Naive thymus-derived CD4-positive, alpha-beta T cell (primary cell): ENCODE results near the gene CDK5RAP2. TPM values are rescaled to one million over a fixed set of nuclear protein-coding genes. Genes with fewer than 3 reads are reported as not detected.

Experiments used
- ATAC-seq: fragments of 150-1000 bp; cut with Tn5 transposase; 2 replicates; pipeline ENCODE4 v1.10.0; 2021; ENCODE audit warnings: mild to moderate bottlenecking, moderate library complexity
- CTCF ChIA-PET: fragments of 350-600 bp; sonication (Branson Sonifier 250); formaldehyde crosslinking; loops from one replicate; lab custom pipeline; 2021; ENCODE audit warnings: antibody characterized with exemption; lab: Charles Lee
- POLR2A ChIA-PET: fragments of 350-600 bp; sonication (Branson Sonifier 250); formaldehyde crosslinking; loops from one replicate; lab custom pipeline; 2021; ENCODE audit warnings: antibody characterized with exemption, inconsistent platforms; lab: Charles Lee
- DNase-seq, 9 donors: peaks; one replicate each; pipeline versions ENCODE4 v3.0.0 to v3.0.0-alpha.2; 2020 to 2022; ENCODE audit warnings: mixed read lengths in 1 of 9
- H3K27ac ChIP-seq: one replicate; pipeline ENCODE4 v1.7.0; 2013; ENCODE audit warnings: mild to moderate bottlenecking, low read depth, low read length, moderate library complexity
- H3K27me3 ChIP-seq, 2 donors: one replicate each; pipeline ENCODE4 v1.7.0; 2013; ENCODE audit warnings: low read length in 2 of 2, mild to moderate bottlenecking in 2 of 2, moderate library complexity in 2 of 2; ENCODE audit not compliant: control insufficient read depth in 2 of 2, insufficient read depth in 2 of 2
- H3K36me3 ChIP-seq, 3 experiments: 1 replicate in 2 of 3; 2 replicates in 1 of 3; pipeline ENCODE4 v1.7.0; 2013; ENCODE audit warnings: low read length in 3 of 3, mild to moderate bottlenecking in 3 of 3, moderate library complexity in 1 of 3; ENCODE audit not compliant: insufficient read depth in 3 of 3, control insufficient read depth in 2 of 3
- H3K4me1 ChIP-seq, 2 donors: one replicate each; pipeline ENCODE4 v1.7.0; 2013; ENCODE audit warnings: low read length in 2 of 2, mild to moderate bottlenecking in 2 of 2, moderate library complexity in 1 of 2; ENCODE audit not compliant: control insufficient read depth in 2 of 2, insufficient read depth in 2 of 2
- H3K4me3 ChIP-seq: 2 replicates; pipeline ENCODE4 v1.7.0; 2013; ENCODE audit warnings: mild to moderate bottlenecking, low read length
- H3K9me3 ChIP-seq, 3 experiments: 1 replicate in 2 of 3; 2 replicates in 1 of 3; pipeline ENCODE4 v1.7.0; 2013; ENCODE audit warnings: low read length in 3 of 3; ENCODE audit not compliant: control insufficient read depth in 2 of 3
- H3K27ac Mint-ChIP-seq, 9 donors: one replicate each; pipeline ENCODE4 v1.8.0; 2020 to 2022; ENCODE audit warnings: mixed read lengths in 9 of 9, mild to moderate bottlenecking in 8 of 9, moderate library complexity in 5 of 9, inconsistent platforms in 2 of 9
- H3K27me3 Mint-ChIP-seq, 5 donors: one replicate each; pipeline ENCODE4 v1.8.0; 2021 to 2022; ENCODE audit warnings: mixed read lengths in 5 of 5, mild to moderate bottlenecking in 1 of 5
- H3K36me3 Mint-ChIP-seq, 5 donors: one replicate each; pipeline ENCODE4 v1.8.0; 2020 to 2022; ENCODE audit warnings: mixed read lengths in 5 of 5, mild to moderate bottlenecking in 3 of 5, inconsistent platforms in 1 of 5
- H3K4me1 Mint-ChIP-seq, 7 donors: one replicate each; pipeline ENCODE4 v1.8.0; 2020 to 2022; ENCODE audit warnings: mixed read lengths in 7 of 7, mild to moderate bottlenecking in 3 of 7, inconsistent platforms in 1 of 7
- H3K4me3 Mint-ChIP-seq, 10 donors: one replicate each; pipeline ENCODE4 v1.8.0; 2020 to 2022; ENCODE audit warnings: mild to moderate bottlenecking in 10 of 10, mixed read lengths in 10 of 10, moderate library complexity in 6 of 10, inconsistent platforms in 2 of 10
- H3K9me3 Mint-ChIP-seq, 11 donors: one replicate each; pipeline ENCODE4 v1.8.0; 2020 to 2022; ENCODE audit warnings: mixed read lengths in 11 of 11, mild to moderate bottlenecking in 4 of 11, inconsistent platforms in 1 of 11, moderate library complexity in 1 of 11
- intact Hi-C, 2 donors: fragments of 100-400 bp; cut with micrococcal nuclease; formaldehyde crosslinking; loops; one replicate each; pipeline ENCODE4 v1.15.1; 2023
- polyA plus RNA-seq, 2 donors: library from polyadenylated mRNA; unstranded; fragments of 300-500 nt; fragmentation: Illumina TruSeq; gene quantifications; one replicate each; pipeline ENCODE4 v1.2.3, GENCODE V29; 2021
- total RNA-seq, 6 experiments: library from RNA in 5 of 6; stranded (reverse) in 5 of 6; gene quantifications; 1 replicate in 5 of 6; 2 replicates in 1 of 6; pipeline ENCODE4 v1.2.3 and lab custom pipeline; 2021 to 2026

Gene CDK5RAP2
- total and polyA plus RNA-seq, 7 experiments from 2014 or later: 23.7 to 98.1 (median 66.7) TPM

GRCh38 chr9:120486347-120486746, 93.6 kb downstream of the CDK5RAP2 start:
- Histone ChIP-seq H3K36me3 (peaks cover 0 to 73% (median 8%) of the 10 kb centered on the region in 3 experiments), H3K9me3 (no peaks in the 10 kb centered on the region), H3K27ac (no peak overlapping the region), H3K4me3 (no peak overlapping the region), H3K27me3 (no peaks in the 10 kb centered on the region), H3K4me1 (no peaks in the 10 kb centered on the region)
- ChIA-PET POLR2A (no interaction called here), CTCF (no interaction called here)
- Mint-ChIP-seq H3K9me3 (no peaks in the 10 kb centered on the region), H3K27ac (peak overlapping the region in 1 of 9 donors; percentile 51), H3K36me3 (peaks cover 23 to 79% (median 42%) of the 10 kb centered on the region in 5 donors), H3K4me1 (peaks cover 0 to 7% (median 0%) of the 10 kb centered on the region in 7 donors), H3K4me3 (no peak overlapping the region), H3K27me3 (no peaks in the 10 kb centered on the region)
- intact Hi-C loops: no loop called here
- DNase-seq (no peak), ATAC-seq (no peak)

GRCh38 chr9:120485788-120486187, 94.2 kb downstream of the CDK5RAP2 start:
- Histone ChIP-seq H3K9me3 (no peaks in the 10 kb centered on the region), H3K27ac (no peak overlapping the region), H3K4me3 (no peak overlapping the region), H3K36me3 (peaks cover 0 to 68% (median 8%) of the 10 kb centered on the region in 3 experiments), H3K4me1 (no peaks in the 10 kb centered on the region), H3K27me3 (no peaks in the 10 kb centered on the region)
- H3K4me3 Mint-ChIP-seq: no peak overlapping the region
- POLR2A ChIA-PET: no interaction called here
- H3K4me1 Mint-ChIP-seq: peaks cover 0 to 7% (median 0%) of the 10 kb centered on the region in 7 donors
- no peak for ATAC-seq
- H3K36me3 Mint-ChIP-seq: peaks cover 23 to 78% (median 39%) of the 10 kb centered on the region in 5 donors
- DNase-seq: no peak
- CTCF ChIA-PET: no interaction called here
- no peak overlapping the region for H3K27ac Mint-ChIP-seq
- intact Hi-C loops: no loop called here
- no peaks in the 10 kb centered on the region for H3K27me3 Mint-ChIP-seq
- H3K9me3 Mint-ChIP-seq: no peaks in the 10 kb centered on the region

GRCh38 chr9:120484162-120484561, 95.8 kb downstream of the CDK5RAP2 start:
- no peak overlapping the region for H3K27ac ChIP-seq
- no peaks in the 10 kb centered on the region for H3K4me1 ChIP-seq
- no peak overlapping the region for H3K4me3 ChIP-seq
- no peak for DNase-seq
- peaks cover 0 to 8% (median 0%) of the 10 kb centered on the region in 7 donors for H3K4me1 Mint-ChIP-seq
- H3K27me3 Mint-ChIP-seq: no peaks in the 10 kb centered on the region
- H3K36me3 Mint-ChIP-seq: peaks cover 14 to 64% (median 31%) of the 10 kb centered on the region in 5 donors
- H3K27me3 ChIP-seq: no peaks in the 10 kb centered on the region
- ChIA-PET POLR2A (no interaction called here), CTCF (no interaction called here)
- H3K9me3 Mint-ChIP-seq: no peaks in the 10 kb centered on the region
- no peak overlapping the region for H3K27ac Mint-ChIP-seq
- no peak overlapping the region for H3K4me3 Mint-ChIP-seq
- H3K36me3 ChIP-seq: peaks cover 0 to 59% (median 8%) of the 10 kb centered on the region in 3 experiments
- intact Hi-C loops: no loop called here
- no peak for ATAC-seq
- H3K9me3 ChIP-seq: no peaks in the 10 kb centered on the region

- H3K27ac Mint-ChIP-seq: peak overlapping the region in 1 of 9 donors; percentile 22
- H3K36me3 Mint-ChIP-seq: peaks cover 12 to 58% (median 26%) of the 10 kb centered on the region in 5 donors
These were observed 97.4 kb downstream of the CDK5RAP2 start for GRCh38 chr9:120482424-120483186.

GRCh38 chr9:120481846-120482245, 98.1 kb downstream of the CDK5RAP2 start:
- no peak for DNase-seq
- no peaks in the 10 kb centered on the region for H3K4me1 ChIP-seq
- Mint-ChIP-seq H3K27me3 (no peaks in the 10 kb centered on the region), H3K36me3 (peaks cover 12 to 57% (median 30%) of the 10 kb centered on the region in 5 donors), H3K4me3 (no peak overlapping the region), H3K4me1 (peaks cover 0 to 10% (median 0%) of the 10 kb centered on the region in 7 donors), H3K9me3 (no peaks in the 10 kb centered on the region), H3K27ac (no peak overlapping the region)
- no peak for ATAC-seq
- no peak overlapping the region for H3K27ac ChIP-seq
- intact Hi-C loops: no loop called here
- CTCF ChIA-PET: no interaction called here
- no peak overlapping the region for H3K4me3 ChIP-seq
- H3K36me3 ChIP-seq: peaks cover 0 to 49% (median 10%) of the 10 kb centered on the region in 3 experiments
- no peaks in the 10 kb centered on the region for H3K27me3 ChIP-seq
- H3K9me3 ChIP-seq: no peaks in the 10 kb centered on the region
- POLR2A ChIA-PET: no interaction called here

More at GRCh38 chr9:120482424-120483186, 97.4 kb downstream of the CDK5RAP2 start:
- intact Hi-C loops: no loop called here
- no peaks in the 10 kb centered on the region for H3K27me3 Mint-ChIP-seq
- Histone ChIP-seq H3K4me1 (no peaks in the 10 kb centered on the region), H3K27me3 (no peaks in the 10 kb centered on the region), H3K4me3 (no peak overlapping the region), H3K9me3 (no peaks in the 10 kb centered on the region), H3K27ac (no peak overlapping the region), H3K36me3 (peaks cover 0 to 50% (median 5%) of the 10 kb centered on the region in 3 experiments)
- H3K4me1 Mint-ChIP-seq: peaks cover 0 to 10% (median 0%) of the 10 kb centered on the region in 7 donors
- H3K9me3 Mint-ChIP-seq: no peaks in the 10 kb centered on the region
- ChIA-PET POLR2A (no interaction called here), CTCF (no interaction called here)
- no peak for ATAC-seq
- no peak overlapping the region for H3K4me3 Mint-ChIP-seq
- no peak for DNase-seq

GRCh38 chr9:120481248-120481647, 98.7 kb downstream of the CDK5RAP2 start:
- POLR2A ChIA-PET: no interaction called here
- H3K4me1 Mint-ChIP-seq: peaks cover 0 to 10% (median 0%) of the 10 kb centered on the region in 7 donors
- H3K9me3 ChIP-seq: no peaks in the 10 kb centered on the region
- H3K27me3 Mint-ChIP-seq: no peaks in the 10 kb centered on the region
- intact Hi-C loops: no loop called here
- no peaks in the 10 kb centered on the region for H3K9me3 Mint-ChIP-seq
- no peak for ATAC-seq
- H3K27ac ChIP-seq: no peak overlapping the region
- no peak overlapping the region for H3K27ac Mint-ChIP-seq
- no peak overlapping the region for H3K4me3 ChIP-seq
- H3K4me3 Mint-ChIP-seq: no peak overlapping the region
- H3K36me3 ChIP-seq: peaks cover 0 to 47% (median 12%) of the 10 kb centered on the region in 3 experiments
- no peaks in the 10 kb centered on the region for H3K27me3 ChIP-seq
- H3K36me3 Mint-ChIP-seq: peaks cover 6 to 51% (median 26%) of the 10 kb centered on the region in 5 donors
- no peaks in the 10 kb centered on the region for H3K4me1 ChIP-seq
- DNase-seq: no peak
- CTCF ChIA-PET: no interaction called here
